ENCODE data around the gene ADCY2.

GRCh38 chr5:7415587-7416535 lies 19.9 kb downstream of the ADCY2 start:
- TF ChIP-seq CTCF (IDR thresholded peaks at IDR 0.05) (no peak), POLR2A (IDR thresholded peaks at IDR 0.05) (no peak)

All from right lobe of liver (tissue), 4 donors.